ENCODE measurements around the gene RGS16.

The RGS16 gene

GRCh38 chr1:182625719-182626504, 21.7 kb upstream of the RGS16 start:
- no peak for TF ChIP-seq JUND (IDR thresholded peaks at IDR 0.05; ENCODE audit: low read depth)
- DNase-seq (ENCODE audit: low read depth in 1 of 2, low spot score in 1 of 2) = no peak
- in situ Hi-C loops (cut with HindIII; ENCODE audit: low pct_unique_long_range_greater_than_20kb, low sequenced_read_pairs) = no loop called here

GRCh38 chr1:182625024-182625423, 20.8 kb upstream of the RGS16 start:
- in situ Hi-C loops (cut with HindIII; ENCODE audit: low pct_unique_long_range_greater_than_20kb, low sequenced_read_pairs) = no loop called here
- DNase-seq (ENCODE audit: low read depth in 1 of 2, low spot score in 1 of 2) = no peak
- TF ChIP-seq JUND (IDR thresholded peaks at IDR 0.05; ENCODE audit: low read depth) = no peak

DNA sequence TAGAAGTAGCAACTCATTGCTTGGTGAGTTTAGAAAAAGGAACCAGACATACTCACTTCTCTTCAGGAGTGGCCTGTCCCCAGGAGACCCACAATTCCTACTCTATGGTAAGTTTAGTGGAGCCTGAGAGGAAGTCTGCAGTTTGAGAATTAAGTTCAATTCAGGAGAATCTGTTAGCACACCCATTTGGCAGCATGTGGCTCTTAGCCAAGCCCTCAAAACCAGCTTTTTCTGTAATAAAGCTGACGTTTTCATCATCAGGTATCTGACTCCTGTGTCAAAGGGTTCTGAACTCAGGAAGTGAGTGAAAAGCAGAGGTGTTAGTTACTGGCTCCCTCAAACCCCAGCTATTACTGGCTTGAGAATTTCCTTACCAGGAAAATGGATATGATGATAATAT, 20.4 kb upstream of the RGS16 start:
- in situ Hi-C loops (cut with HindIII; ENCODE audit: low pct_unique_long_range_greater_than_20kb, low sequenced_read_pairs) = no loop called here
- DNase-seq (ENCODE audit: low read depth in 1 of 2, low spot score in 1 of 2) = no peak
- TF ChIP-seq JUND (IDR thresholded peaks at IDR 0.05; ENCODE audit: low read depth) = no peak

DNA sequence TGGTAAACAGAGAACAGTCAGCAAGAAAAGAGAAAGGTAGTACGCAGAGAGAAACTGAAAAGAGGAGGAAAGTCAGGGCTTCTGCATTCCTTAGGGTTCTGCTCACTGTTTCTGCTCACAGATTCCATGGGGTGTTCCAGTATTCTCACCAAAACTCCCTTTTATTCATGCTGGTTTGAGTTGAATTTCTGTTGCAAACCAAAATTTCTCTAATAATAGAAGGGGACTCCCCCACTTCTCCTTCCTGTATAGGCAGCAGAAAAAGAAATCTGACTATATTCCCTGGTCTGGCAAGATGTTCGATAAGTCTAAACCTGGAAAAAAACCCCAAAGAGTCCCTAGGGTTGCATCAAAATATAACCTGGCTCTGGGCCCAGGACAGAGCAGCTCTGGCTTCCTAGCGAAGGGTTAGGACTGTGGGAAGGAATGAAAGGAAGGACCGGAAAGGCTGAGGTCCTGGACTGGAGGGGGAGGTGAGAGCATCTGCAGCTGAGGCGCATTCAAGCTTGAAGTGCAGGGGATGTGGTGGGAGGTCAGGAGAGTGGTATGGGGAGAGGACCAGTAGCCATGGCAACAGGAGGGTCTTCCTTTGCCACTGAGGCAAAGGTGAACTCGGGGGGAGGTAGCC, 18.8 kb upstream of the RGS16 start:
- DNase-seq (ENCODE audit: low read depth in 1 of 2, low spot score in 1 of 2) = no peak
- TF ChIP-seq JUND (IDR thresholded peaks at IDR 0.05; ENCODE audit: low read depth) = no peak
- in situ Hi-C loops (cut with HindIII; ENCODE audit: low pct_unique_long_range_greater_than_20kb, low sequenced_read_pairs) = no loop called here

GRCh38 chr1:182621906-182622305, 17.7 kb upstream of the RGS16 start:
- in situ Hi-C loops (cut with HindIII; ENCODE audit: low pct_unique_long_range_greater_than_20kb, low sequenced_read_pairs) = no loop called here
- no peak for TF ChIP-seq JUND (IDR thresholded peaks at IDR 0.05; ENCODE audit: low read depth)
- DNase-seq (ENCODE audit: low read depth in 1 of 2, low spot score in 1 of 2) = no peak

DNA sequence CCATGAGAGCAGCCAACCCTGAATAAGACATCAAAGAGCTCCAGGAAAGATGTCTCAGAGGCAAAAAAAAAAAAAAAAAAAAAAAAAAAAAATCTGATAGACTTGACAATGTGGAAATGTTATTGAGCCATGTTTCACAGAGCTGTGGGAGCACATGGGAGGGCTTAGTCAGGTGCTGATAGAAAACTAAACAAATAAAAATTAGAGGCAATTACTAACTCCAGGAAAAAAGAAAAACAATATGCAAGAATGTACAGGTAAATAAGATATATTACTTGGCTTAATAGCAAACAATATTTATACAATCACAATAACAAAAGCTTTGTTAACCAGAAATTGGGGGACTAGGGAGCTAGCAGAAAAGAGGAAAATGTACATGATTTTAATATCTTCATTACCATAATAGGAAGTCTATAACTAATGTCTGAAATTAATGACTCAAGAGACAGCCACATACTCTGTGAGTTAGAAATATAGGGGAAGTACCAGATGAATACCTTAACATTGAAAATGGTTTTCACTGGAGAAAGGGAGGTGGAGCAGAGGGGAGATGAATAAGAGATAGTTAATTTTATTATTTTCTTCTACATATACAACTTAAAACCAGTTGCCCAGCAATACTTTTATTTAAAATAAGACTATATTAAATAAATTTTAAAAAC, 16.9 kb upstream of the RGS16 start:
- in situ Hi-C loops (cut with HindIII; ENCODE audit: low pct_unique_long_range_greater_than_20kb, low sequenced_read_pairs) = no loop called here
- DNase-seq (ENCODE audit: low read depth in 1 of 2, low spot score in 1 of 2) = no peak
- no peak for TF ChIP-seq JUND (IDR thresholded peaks at IDR 0.05; ENCODE audit: low read depth)

DNA sequence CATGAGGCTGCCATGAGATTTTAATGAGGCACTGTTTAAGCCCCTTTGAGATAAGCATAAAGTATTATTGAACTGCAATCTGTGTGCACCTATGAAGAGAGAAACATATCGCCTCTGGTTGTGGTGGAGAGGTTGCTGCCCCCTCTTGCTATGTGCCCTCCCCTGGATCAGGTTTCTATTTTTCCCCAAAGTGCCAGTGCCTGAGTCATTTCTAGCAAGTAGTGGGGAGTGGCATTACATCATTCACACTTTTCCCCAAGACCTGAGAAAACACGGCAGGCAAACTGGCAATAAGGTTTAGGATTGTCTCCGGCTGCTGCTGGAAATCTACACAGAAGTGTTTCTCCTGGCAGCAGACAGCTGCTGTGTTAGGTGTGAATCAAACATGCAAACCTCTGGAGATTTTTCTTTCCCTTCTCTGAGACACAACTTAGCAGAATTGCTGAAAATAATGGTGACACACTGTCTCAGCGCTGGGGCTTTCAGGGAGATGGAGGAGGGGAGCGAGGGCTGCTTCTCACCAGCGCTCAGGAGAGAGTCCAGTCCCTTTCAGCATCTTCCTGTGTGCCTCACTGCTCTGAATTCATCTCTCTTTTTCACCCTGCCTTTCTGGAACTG, 13.7 kb upstream of the RGS16 start:
- no peak for DNase-seq (ENCODE audit: low read depth in 1 of 2, low spot score in 1 of 2)
- in situ Hi-C loops (cut with HindIII; ENCODE audit: low pct_unique_long_range_greater_than_20kb, low sequenced_read_pairs) = no loop called here
- TF ChIP-seq JUND (IDR thresholded peaks at IDR 0.05; ENCODE audit: low read depth) = no peak

- no peak for TF ChIP-seq JUND (IDR thresholded peaks at IDR 0.05; ENCODE audit: low read depth)
- in situ Hi-C loops (cut with HindIII; ENCODE audit: low pct_unique_long_range_greater_than_20kb, low sequenced_read_pairs) = no loop called here
- no peak for DNase-seq (ENCODE audit: low read depth in 1 of 2, low spot score in 1 of 2)
These were observed 12.8 kb upstream of the RGS16 start for GRCh38 chr1:182617014-182617429.

- peak in 1 of 2 experiments; percentile 65 for DNase-seq (ENCODE audit: low read depth in 1 of 2, low spot score in 1 of 2)
- in situ Hi-C loops (cut with HindIII; ENCODE audit: low pct_unique_long_range_greater_than_20kb, low sequenced_read_pairs) = no loop called here
- no peak for TF ChIP-seq JUND (IDR thresholded peaks at IDR 0.05; ENCODE audit: low read depth)
These were observed 12.2 kb upstream of the RGS16 start for GRCh38 chr1:182616130-182617013.

- TF ChIP-seq JUND (IDR thresholded peaks at IDR 0.05; ENCODE audit: low read depth) = no peak
- DNase-seq (ENCODE audit: low read depth in 1 of 2, low spot score in 1 of 2) = no peak
- in situ Hi-C loops (cut with HindIII; ENCODE audit: low pct_unique_long_range_greater_than_20kb, low sequenced_read_pairs) = no loop called here
These were observed 11.4 kb upstream of the RGS16 start for GRCh38 chr1:182615468-182616129.

DNA sequence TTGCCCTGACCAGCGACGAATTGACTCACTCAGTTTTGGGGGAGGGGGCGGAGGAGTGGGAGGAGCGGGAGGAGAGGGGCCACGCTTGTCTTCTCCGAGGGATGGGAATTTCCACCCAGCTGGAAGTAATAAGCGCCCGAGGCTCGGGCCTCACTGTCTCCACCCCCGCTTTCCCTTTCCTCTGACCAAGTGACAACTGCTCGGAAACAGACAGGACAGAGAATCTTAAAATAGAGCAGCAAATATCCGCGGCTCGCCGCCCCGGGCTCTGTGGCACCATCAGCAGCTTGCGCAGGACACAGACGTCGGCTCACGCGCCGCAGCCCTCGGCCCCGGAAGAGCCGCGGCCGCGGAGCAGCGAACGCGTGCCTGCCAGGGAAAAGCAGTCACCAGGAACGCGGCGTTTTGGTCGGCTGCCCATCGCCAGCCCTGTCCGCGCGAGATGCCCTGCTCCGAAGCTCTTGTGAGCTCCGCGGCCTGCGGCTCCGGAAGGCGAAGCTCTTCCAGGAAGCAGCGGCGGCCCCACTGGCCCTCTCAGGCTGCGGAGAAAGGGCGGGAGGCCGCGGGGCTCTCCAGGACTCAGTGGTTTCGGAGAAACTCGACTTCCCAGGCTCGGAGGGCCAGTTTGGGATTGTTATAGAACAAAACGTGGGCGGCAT, 10.7 kb upstream of the RGS16 start:
- in situ Hi-C loops (cut with HindIII; ENCODE audit: low pct_unique_long_range_greater_than_20kb, low sequenced_read_pairs) = no loop called here
- TF ChIP-seq JUND (IDR thresholded peaks at IDR 0.05; ENCODE audit: low read depth) = no peak
- DNase-seq (ENCODE audit: low read depth in 1 of 2, low spot score in 1 of 2) = peak; percentile 44 to 83
